AML-193 (cell line): Measurements from ENCODE around the gene BAZ2B.

Source experiments
- DNase-seq, 2 experiments: peaks; one replicate each; lab custom pipeline; 2025; lab: John Stamatoyannopoulos, UW

The BAZ2B gene

DNA sequence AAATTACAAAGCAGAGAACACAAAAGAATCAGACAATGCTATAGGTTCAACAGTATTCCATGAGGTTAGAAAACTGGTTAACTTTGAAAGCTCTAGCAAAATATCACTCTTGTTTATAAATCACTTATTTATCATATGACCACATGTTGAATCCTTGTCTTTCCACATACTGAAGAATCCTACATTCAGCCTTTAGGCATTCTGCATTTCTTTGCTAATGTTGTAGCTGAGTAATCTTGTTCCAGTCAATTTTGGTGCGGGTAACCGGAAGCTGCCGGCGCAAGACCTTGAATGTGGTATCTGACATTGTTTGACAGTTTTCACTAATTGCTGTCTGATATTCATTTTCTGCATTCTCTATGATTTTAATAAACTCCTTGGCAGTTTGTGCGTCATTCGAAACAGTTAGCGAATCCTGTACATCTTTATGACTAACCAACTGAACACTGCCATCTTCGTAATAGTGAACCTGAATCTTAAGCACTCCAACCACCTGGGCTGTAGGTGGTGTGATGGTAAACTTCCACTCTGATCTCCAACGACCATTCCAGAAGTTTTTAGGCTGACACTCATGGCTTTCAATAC, 154.1 kb downstream of the BAZ2B start:
- no peak for DNase-seq

DNA sequence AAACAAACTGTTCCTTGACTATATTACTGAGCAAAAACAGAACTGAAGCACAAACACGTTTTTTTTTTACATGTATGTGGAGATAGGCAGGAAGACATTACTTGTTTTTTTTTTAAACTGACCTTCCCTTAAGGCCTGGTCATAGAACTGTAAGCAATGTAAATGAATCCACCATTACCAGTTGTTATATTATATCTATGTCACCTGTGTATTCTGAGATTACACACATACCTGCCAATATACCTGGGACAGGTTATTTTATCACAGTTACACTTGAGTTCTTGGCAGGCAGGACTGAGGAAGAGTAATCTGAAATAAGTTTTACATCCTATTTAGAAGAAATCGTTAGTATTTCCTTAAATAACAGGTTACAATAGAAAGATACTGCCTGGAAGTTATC, 155.3 kb downstream of the BAZ2B start:
- no peak for DNase-seq

DNA sequence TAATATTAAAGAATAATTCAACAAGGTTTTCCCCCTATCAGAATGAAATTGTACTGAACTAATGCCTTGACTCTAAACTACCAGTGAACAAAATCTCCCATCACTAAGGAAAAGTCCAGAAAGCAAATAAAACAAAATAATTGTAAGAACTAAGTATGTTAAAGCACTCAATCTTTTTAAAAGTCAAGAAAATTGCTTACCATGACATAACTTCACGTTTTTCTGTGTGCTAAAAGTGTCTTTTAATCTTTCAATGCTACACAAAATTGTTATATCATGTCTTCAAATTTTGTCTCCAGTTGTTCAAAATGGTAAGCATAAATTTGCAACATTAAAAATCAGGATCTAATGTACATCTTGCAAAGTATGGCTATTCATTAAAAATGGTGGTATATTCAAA, 156.1 kb downstream of the BAZ2B start:
- DNase-seq, result no peak

DNA sequence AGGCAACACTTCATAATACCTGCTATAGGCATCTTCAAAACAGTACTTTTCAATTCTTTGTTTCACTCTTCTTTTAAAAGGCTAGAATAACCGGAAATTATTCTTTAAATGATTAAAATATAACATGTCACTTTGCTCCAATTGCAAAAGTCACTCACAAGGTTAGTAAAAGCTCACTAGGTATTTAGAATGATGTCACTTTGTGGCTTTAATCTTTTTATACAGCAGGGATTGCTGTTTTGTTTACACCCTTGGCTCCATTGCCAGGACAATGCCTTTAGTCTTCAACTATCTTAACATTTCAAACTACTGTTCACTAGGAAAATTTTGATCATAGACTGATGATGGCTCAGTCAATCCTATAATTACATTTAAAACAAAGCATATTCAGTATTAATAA, 157.1 kb downstream of the BAZ2B start:
- no peak for DNase-seq

DNA sequence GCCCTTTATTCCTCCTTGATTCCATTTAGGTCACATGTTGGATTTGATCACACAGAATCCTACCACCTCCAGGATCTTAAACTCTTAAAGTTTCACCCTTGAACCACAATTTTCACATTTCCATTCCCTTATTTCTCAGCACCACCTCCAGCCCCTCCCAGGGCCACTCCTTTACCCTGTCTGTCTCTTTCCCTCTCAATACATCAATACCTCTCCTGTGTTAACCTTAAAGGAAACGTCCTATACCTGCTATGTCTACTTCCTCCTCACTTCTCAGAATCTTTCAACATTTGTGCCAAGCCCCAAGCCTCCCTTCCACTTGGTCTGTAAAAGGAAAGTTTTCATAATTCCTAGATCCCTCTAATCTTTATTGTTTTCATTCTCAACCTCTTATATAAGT, 158.8 kb downstream of the BAZ2B start:
- DNase-seq, result no peak

DNA sequence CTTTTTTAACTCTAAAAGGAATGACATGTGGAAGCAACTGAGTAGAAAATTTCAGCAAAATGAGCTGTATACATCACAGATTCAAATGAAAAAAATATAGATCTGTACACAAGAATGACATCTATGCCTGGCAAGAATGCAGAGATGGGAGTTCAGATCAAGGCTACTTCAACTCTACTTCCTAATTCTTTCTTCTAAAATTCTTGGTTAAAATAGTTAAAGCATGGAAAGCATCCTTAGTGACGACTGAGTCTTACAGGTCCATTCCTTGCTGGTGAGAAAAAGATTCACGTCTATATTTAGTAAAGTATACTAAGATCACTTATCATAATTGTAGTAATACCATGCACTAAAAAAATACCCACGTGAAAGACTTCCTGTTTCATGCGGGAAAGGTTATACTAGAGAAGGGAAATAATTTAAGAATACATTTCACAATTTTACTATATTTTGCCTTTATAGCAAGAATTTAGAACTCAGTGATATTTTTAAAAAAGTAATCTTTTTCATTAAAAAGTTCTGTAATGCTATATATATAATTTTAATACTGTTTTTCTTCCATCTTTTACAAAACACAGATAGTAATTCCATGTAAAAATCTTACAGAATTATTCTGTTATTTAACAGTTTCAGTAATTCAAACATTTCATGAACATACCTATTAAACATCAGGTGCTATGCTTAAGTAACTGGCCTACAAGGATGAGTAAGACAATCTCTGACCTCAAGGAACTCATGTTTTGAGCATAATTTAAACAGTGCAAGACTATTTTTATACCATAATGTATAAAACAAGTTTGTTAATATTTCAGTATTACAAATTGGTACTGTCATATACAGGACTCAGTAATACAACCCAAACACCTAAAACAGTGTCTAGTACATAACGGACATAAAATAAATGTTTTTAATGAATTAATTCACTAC, 159.6 kb downstream of the BAZ2B start:
- peak; percentile 35 to 40 for DNase-seq

DNA sequence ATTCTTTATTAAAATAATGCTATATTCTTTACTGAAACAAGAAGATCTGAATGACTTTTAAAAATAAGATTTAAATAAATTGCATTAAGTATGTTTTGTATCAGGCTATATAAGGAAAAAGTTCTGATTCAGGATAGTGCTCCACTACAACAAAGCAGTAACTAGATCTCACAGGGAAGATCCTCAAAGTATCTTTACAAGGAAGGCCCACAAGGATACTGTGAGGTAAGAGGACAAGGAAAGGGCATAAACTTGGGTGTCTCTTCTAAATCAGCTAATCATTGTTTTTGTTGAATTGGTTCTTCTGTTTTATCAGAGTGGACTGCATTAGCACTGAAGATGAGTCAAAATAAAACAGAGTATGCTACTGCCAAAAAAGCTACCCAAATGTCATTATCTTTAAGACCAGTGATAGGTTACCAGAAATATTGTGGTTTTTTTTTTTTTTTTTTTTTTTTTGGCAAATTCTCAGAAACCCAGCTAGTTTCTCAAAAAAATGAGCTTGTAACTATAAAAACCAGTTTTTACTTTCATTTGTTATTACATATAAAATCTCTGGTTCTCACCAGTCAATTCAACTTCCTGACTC, 160.9 kb downstream of the BAZ2B start:
- DNase-seq, result no peak

DNA sequence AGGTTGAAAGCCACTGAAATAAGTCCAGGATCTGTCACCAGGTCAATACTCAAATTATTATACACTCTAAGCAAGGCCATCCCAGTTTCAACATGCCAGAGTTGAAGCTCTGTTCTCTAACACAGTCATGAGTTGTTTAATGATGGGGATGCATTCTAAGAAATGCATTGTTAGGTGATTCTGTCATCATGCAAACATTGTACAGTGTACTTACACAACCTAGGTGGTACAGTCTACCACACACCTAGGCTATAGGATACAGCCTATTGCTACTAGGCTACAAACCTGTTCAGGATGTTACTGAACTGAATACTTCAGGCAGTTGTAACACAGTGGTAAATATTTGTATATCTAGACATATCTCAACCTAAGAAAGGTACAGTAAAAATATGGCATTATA, 162.2 kb downstream of the BAZ2B start:
- no peak for DNase-seq

DNA sequence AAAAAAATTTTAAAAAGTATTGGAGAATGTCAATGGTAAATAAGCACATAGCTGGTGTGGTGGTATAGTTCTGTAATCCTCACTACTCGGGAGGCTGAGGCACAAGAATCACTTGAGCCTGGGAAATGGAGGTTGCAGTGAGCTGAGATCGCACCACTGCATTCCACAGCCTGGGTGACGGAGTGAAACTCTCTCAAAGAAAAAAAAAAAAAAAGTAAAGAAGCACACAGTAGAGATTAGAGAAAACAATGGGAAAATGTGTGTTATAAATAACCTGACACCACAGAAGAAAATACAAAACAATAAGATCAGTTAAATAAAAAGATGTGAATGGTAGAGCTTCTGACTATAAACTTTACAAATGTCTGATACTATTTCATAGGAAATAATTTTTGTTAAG, 166.2 kb downstream of the BAZ2B start:
- DNase-seq, result no peak

DNA sequence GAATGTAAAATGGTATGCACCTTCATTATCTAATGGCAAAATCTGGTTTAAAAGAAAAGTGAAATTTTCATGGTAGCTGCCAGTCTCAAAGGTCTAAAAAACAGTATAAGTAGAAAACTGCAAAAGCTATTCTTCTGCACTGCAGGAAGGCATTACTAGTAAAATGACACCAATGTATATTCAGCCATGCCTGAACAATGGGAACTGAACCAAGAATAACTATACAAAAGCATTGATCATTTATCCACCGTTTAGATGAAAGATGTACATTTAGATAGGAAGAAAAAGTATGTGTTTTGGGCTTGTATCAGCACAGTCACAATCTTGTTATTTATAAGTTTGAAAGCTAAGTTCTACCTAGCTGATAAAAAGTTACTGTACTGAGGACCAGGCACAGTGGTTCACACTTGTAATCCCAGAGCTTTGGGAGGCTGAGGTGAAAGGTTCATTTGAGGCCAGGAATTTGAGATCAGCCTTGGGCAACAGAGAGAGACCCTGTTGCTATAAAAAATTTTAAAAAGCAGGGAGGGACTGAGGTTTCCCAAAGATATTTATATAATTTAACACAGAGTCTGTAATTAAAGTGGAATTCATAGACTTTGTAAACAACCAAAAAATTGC, 166.7 kb downstream of the BAZ2B start:
- no peak for DNase-seq

DNA sequence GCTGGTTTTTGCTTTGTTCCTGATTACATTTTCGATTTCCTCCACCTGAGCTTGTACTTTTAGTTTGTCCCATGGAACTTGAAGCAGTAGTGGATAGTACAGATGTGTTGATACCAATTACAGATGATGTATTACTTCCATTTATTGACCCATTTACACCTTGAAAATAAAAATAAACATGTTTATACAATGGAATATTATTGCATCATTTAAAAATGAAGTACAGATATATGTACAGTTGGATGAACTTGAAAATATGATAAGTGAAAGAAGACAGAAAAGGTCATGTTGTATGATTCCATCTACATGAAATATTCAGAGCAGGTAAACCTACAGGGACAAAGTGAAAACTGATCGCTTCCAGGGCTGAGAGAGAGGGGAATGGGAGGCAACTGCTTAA, 169.5 kb downstream of the BAZ2B start:
- no peak for DNase-seq

DNA sequence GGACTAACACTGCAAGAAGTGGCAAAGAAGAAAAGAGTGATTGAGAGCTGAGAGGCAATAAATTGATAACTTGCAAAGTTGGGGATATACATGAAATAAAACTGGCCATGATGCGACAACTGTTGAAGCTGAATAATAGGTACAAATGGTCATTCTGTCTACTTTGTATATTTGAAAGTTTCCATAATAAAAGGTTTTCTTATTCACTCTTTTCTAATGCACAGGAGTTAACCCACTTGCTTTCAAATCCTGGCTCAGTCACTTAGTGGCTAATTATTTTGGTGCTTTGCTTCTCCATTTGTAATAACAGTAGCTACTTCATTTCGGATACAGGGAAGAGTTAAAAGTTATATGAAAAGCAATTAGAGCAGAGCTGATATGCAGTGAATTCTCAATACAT, 170.1 kb downstream of the BAZ2B start:
- no peak for DNase-seq

DNA sequence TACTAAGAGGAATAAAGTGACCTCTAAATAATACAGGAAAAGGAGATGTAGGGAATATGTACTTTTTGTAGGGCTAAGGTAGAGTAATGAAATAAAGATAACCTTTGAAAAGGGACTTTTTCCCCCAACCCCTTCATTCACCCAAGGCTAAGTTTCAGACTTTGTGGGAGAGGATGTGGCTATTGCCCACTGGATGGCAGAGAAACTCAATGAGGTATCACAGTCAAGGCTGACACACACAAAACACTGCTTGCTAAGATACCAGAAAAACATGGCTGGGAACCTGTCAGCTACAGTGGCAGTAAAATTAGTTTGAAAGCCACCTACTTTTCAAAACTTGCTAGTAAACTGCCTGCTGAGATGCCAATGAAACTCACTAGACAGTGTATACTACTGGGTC, 171.0 kb downstream of the BAZ2B start:
- DNase-seq, result no peak

DNA sequence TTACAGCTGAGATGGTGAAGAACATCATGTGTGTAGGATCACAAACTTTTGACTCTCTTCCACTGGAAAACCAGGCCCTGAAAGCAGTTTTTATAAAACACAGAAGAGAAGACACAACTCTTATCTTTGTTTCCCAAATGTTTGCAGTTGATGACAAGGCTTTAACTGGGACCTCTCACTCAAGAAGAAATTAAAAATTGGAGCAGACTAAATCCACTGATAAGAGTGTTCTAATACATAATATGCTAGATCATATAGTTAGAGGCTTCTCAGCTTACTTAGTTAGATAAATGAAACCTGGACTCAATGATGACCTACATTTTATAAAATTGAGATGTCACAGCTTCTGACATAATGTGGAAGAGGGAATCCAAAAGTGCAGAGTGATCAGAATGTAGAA, 171.6 kb downstream of the BAZ2B start:
- DNase-seq, result no peak

DNA sequence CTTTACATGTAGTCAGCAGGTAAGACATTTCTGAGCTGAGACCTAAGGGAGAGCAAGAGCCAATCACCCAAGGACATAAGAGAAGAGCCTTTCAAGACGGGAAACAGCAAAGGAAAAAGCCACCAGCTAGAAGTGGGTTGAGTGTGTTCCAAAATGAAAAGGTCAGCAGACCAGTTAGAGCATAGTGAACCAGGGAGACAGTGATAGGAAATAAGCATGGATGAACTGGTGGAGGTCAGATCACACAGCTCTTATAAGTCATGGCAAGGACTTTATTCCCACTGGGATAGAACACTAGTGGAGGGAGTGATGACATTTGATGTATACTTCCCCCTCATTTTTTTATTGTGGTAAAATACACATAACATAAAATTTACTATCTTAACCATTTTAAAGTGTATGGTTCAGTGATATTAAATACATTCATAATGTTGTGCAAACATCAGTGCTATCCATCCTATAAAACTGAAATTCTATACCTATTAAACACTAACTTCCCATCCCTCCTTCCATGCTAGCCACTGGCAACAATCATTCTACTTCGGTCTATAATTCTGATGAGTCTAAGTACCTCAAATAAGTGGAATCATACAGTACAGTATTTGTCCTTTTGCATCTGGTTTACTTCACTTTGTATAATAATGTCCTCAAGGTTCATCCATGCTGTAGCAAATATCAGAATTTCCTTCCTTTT, 174.0 kb downstream of the BAZ2B start:
- no peak for DNase-seq

DNA sequence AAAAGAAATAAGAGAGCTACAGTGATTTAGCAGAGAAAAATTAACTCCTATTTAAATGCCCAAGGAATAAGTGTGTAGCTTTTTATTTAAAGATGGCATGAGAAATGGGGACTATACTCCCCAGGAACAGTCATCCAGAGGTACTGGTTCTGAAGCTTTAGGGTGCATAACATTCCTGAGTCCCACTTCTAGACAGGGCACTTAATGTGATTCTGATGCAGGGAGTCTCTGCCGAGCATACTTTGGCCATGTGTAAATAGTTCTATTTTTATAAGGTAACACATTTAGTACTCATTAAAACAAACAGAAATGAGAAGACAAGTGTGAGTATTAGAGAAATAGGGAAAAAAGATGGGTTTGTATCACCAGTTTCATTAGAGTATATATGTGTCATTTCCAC, 175.2 kb downstream of the BAZ2B start:
- no peak for DNase-seq

DNA sequence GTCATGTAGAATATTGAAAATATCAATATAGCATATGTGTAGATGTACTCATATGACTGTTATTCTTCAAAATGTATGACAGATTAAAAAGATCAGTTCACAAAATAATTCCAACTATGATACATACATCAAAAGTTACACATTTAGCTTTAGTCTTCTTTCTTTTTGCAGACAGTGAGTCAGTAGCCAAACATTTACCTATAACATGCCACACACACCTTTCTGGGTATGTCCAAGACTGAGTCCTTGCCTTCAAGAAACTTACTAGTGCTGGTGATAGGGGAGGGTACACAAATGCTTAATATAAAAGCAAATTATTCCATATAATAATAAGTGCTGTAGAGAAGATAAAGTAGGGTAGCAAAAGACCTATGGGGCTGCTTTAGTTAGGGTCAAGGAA, 176.9 kb downstream of the BAZ2B start:
- no peak for DNase-seq

DNA sequence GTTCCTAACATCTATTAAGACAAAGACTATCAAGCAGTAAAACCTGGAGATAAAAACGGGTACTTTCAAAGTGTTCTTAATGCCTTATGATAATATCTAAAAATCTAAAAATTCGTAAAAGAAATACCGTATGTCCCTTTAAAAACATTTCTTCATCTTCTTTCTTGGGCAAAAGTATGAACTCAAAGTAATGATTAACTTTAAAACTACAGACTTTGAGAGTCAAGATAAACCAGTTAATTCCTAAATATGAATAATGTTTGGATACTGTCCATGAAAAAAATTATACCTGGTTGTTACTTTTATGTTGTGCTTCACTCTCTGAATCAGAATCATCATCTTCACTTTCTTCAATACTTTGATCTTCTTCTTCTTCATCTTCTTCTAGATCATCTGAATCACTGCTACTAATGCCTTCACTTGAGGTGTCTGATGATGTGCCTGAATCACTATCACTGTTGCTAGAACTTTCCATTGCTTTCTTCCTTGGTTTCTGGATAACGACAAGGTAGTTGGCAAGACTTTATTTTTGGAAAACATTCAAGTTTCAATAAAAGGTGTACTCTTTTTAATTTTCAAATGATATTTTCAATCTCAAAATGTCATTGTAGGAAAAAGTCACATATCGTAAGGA, 177.5 kb downstream of the BAZ2B start:
- DNase-seq, result no peak

DNA sequence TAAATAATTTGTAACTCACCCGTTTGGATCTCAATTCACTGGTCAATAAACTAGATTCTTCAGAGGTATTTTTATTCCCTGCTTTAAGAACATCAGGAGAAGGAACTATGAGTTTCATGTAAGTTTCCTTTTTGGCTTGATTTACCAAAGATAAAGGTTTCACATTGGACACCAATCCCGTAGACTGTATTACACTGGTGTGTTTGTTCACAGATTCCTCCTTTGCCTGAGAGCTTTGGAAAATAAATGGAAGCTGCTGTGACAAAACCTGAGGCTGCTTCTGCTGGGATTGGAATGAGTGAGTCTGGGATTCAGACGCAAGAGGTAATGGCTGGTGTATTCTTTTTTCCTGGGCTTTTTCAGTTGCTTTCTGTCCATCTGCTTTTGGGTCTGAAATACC, 178.1 kb downstream of the BAZ2B start:
- DNase-seq, result no peak

DNA sequence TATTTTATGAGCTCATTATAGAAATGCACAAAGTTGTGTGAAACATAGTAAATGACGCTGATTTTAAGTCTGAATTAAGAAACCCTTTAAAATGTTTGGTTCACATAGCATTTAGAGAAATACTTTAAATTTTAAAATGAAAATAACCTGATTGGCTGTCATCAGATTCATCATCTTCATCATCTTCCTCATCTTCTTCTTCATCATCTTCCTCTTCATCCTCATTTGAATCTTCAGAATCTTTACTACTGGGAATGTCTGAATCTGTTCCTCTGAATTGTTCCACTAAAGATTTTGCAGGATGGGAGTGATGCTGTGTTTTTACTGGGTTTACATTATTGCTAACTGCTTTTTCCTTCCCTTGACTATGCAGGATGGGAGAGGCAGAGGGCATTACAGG, 183.7 kb downstream of the BAZ2B start:
- no peak for DNase-seq

DNA sequence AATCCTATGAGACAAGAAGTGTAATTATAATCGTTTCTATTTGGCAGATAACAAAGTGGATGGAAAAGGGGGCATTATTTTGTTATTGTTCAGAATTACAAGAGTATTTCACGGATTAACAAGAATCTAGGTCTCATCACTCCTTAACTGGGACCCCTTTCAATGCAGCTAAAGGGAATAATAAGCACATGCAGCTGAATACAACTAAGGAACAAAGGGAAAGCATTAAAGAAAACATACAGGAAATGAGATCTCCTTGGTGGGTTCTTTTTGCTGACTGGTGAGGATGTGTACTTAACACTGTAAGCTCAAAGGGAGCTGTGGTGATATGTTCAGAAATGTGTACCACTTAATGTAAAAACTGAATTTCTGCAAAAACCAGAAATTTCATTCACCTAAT, 189.3 kb downstream of the BAZ2B start:
- no peak for DNase-seq

DNA sequence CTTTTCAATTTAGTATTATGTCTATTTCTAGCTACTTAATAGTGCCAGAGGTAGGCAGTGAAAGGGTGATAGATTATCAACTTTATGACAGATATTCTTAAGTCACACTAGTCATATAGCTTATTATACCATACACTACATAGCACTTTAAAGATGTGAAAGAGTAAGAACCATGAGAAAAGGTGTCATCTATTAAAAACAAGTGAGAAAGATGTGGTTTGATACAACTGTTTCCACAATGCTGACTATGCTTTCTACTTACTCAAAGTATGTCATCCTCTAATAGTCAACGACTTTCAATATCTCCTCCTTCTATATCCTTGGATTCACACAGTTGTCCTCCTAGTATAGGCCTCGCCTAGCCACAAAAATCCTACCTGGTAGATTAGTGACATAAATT, 196.9 kb downstream of the BAZ2B start:
- DNase-seq, result no peak
